ENCODE measurements around the gene ZNF276. TPM values are rescaled to one million over a fixed set of nuclear protein-coding genes. Genes with fewer than 3 reads are reported as not detected.
A peak's percentile ranks its signal among the peaks of the same experiment; 100 is the strongest.
"Not testable (repeated sequence)": the region's sequence is repeated elsewhere in the genome, so short reads cannot be mapped to it uniquely, and the experiment has no call there.

The ZNF276 gene
- total RNA-seq, 1 experiment from 2014 or later = 18.6 TPM

- no peak overlapping the region for H3K4me3 Mint-ChIP-seq
- H3K18ac ChIP-seq (ENCODE audit: insufficient read length, low read depth, low read length) = no peak overlapping the region
- H3K4me1 ChIP-seq (ENCODE audit: insufficient read depth, low read length) = no peaks in the 10 kb centered on the region
- H3K4me1 Mint-ChIP-seq = peaks cover 0 to 2% of the 10 kb centered on the region in 2 experiments; a peak in 2 of 4 replicates
- no peak overlapping the region for H3K14ac ChIP-seq (ENCODE audit: insufficient read depth, low read length)
- no peak overlapping the region for H3K4ac ChIP-seq (ENCODE audit: low read depth, low read length)
- H3T11ph ChIP-seq (ENCODE audit: low read length) = no peak overlapping the region
- H3K27me3 ChIP-seq (ENCODE audit: insufficient read depth, low read length) = no peaks in the 10 kb centered on the region
- peaks cover 2% of the 10 kb centered on the region; the same call in 1 of the 2 replicates for H3K27me3 Mint-ChIP-seq (ENCODE audit: low read depth)
- H3K27ac ChIP-seq (ENCODE audit: insufficient read length, low read depth, low read length) = no peak overlapping the region
- no peak overlapping the region for H3K9ac ChIP-seq (ENCODE audit: extremely low read depth, insufficient read length, low read length)
- WGBS (ENCODE audit: extremely low coverage, insufficient read length, low lambda C conversion rate) = no CpG with 5 or more reads among the region's 32 CpGs
- no peak overlapping the region for H2BK12ac ChIP-seq (ENCODE audit: insufficient read length, low read depth, low read length)
- no peaks in the 10 kb centered on the region for H3K9me3 ChIP-seq (ENCODE audit: control insufficient read depth, low read depth, low read length)
- peaks cover 31 to 68% (median 57%) of the 10 kb centered on the region in 3 experiments for H3K36me3 Mint-ChIP-seq (ENCODE audit: insufficient read depth in 1 of 3, low read depth in 3 of 3)
- no peak for TF ChIP-seq CTCF (conservative IDR thresholded peaks at IDR 0.05)
- H3K56ac ChIP-seq (ENCODE audit: insufficient read length, low read depth, low read length) = no peak overlapping the region
- H4K91ac ChIP-seq (ENCODE audit: insufficient read length, low read depth, low read length) = no peak overlapping the region
- H2AFZ ChIP-seq (ENCODE audit: low read length) = no peak overlapping the region
- H3K79me2 ChIP-seq (ENCODE audit: insufficient read depth, low read length) = no peaks in the 10 kb centered on the region
- no peak overlapping the region for H2BK20ac ChIP-seq (ENCODE audit: low read depth, low read length, poor library complexity, severe bottlenecking)
- no peak overlapping the region for H4K8ac ChIP-seq (replicated peaks; ENCODE audit: insufficient read length, low read depth, low read length)
- no peaks in the 10 kb centered on the region for H3K79me1 ChIP-seq (ENCODE audit: insufficient read depth, low read depth, low read length, poor library complexity, severe bottlenecking)
- no peak overlapping the region for H2BK15ac ChIP-seq (ENCODE audit: low read depth, low read length)
- H3K4me2 ChIP-seq (ENCODE audit: insufficient read depth, insufficient read length, low read length) = no peak overlapping the region
- no peak for DNase-seq
- no peak overlapping the region for H2AK5ac ChIP-seq (ENCODE audit: insufficient read length, low read length)
- no peak overlapping the region for H2BK5ac ChIP-seq (ENCODE audit: insufficient read length, low read length)
- no peak overlapping the region for H3K27ac Mint-ChIP-seq
- no peak overlapping the region for H4K5ac ChIP-seq (ENCODE audit: insufficient read length, low read depth, low read length)
- no peaks in the 10 kb centered on the region; a peak in 1 of 5 replicates for H3K9me3 Mint-ChIP-seq
- no peaks in the 10 kb centered on the region for H4K20me1 ChIP-seq (ENCODE audit: control insufficient read depth, insufficient read depth, insufficient read length)
- no peaks in the 10 kb centered on the region for H3K23me2 ChIP-seq (ENCODE audit: insufficient read length, low read depth, low read length, poor library complexity, severe bottlenecking)
- H2BK120ac ChIP-seq (ENCODE audit: low read depth, low read length, poor library complexity, severe bottlenecking) = no peak overlapping the region
- H3K23ac ChIP-seq (ENCODE audit: insufficient read length, low read depth, low read length) = no peak overlapping the region
These were observed 27.2 kb upstream of the ZNF276 start for GRCh38 chr16:89693931-89694783.

- H3K79me1 ChIP-seq (ENCODE audit: insufficient read depth, low read depth, low read length, poor library complexity, severe bottlenecking); H3K23ac ChIP-seq (ENCODE audit: insufficient read length, low read depth, low read length); H3K18ac ChIP-seq (ENCODE audit: insufficient read length, low read depth, low read length); H3K9me3 ChIP-seq (ENCODE audit: control insufficient read depth, low read depth, low read length); H3K4me2 ChIP-seq (ENCODE audit: insufficient read depth, insufficient read length, low read length); H2BK5ac ChIP-seq (ENCODE audit: insufficient read length, low read length); H3K4me3 Mint-ChIP-seq; H3K14ac ChIP-seq (ENCODE audit: insufficient read depth, low read length); H2AFZ ChIP-seq (ENCODE audit: low read length); H3K4me1 Mint-ChIP-seq; H2BK12ac ChIP-seq (ENCODE audit: insufficient read length, low read depth, low read length); H4K5ac ChIP-seq (ENCODE audit: insufficient read length, low read depth, low read length); H3K27ac ChIP-seq (ENCODE audit: insufficient read length, low read depth, low read length); H3K27me3 Mint-ChIP-seq (ENCODE audit: low read depth); H2BK15ac ChIP-seq (ENCODE audit: low read depth, low read length); H3K79me2 ChIP-seq (ENCODE audit: insufficient read depth, low read length); H4K91ac ChIP-seq (ENCODE audit: insufficient read length, low read depth, low read length); H3K23me2 ChIP-seq (ENCODE audit: insufficient read length, low read depth, low read length, poor library complexity, severe bottlenecking); H3K4me1 ChIP-seq (ENCODE audit: insufficient read depth, low read length); H3K27me3 ChIP-seq (ENCODE audit: insufficient read depth, low read length); H3T11ph ChIP-seq (ENCODE audit: low read length); H3K9me3 Mint-ChIP-seq; H2BK120ac ChIP-seq (ENCODE audit: low read depth, low read length, poor library complexity, severe bottlenecking); H4K20me1 ChIP-seq (ENCODE audit: control insufficient read depth, insufficient read depth, insufficient read length); H2BK20ac ChIP-seq (ENCODE audit: low read depth, low read length, poor library complexity, severe bottlenecking); DNase-seq; H3K4ac ChIP-seq (ENCODE audit: low read depth, low read length); H4K8ac ChIP-seq (replicated peaks; ENCODE audit: insufficient read length, low read depth, low read length); H2AK5ac ChIP-seq (ENCODE audit: insufficient read length, low read length); H3K9ac ChIP-seq (ENCODE audit: extremely low read depth, insufficient read length, low read length); H3K56ac ChIP-seq (ENCODE audit: insufficient read length, low read depth, low read length): not testable (repeated sequence)
- no CpG with 5 or more reads among the region's 23 CpGs for WGBS (ENCODE audit: extremely low coverage, insufficient read length, low lambda C conversion rate)
- Mint-ChIP-seq H3K36me3 (ENCODE audit: insufficient read depth in 1 of 3, low read depth in 3 of 3) (peaks cover 32 to 66% (median 59%) of the 10 kb centered on the region in 3 experiments), H3K27ac (peak overlapping the region in 2 of 3 experiments; percentile 40 to 79; a peak in 3 of 7 replicates)
These were observed 26.6 kb upstream of the ZNF276 start for GRCh38 chr16:89694784-89695085.

All from H9 (cell line).